Activated T-cell treated with anti-CD3 and anti-CD28 coated beads, Interleukin-2, amount 50 U/mL, for 72 hours (primary cell): ENCODE results near the gene OSBP2. TPM values are rescaled to one million over a fixed set of nuclear protein-coding genes. Genes with fewer than 3 reads are reported as not detected.

Source experiments
- ATAC-seq, 2 donors: fragments of 150-1000 bp; cut with Tn5 transposase; replicated peaks in 1 of 2; 2 replicates each; pipeline ENCODE4 v1.10.0; 2021; ENCODE audit warnings: moderate library complexity in 2 of 2, mild to moderate bottlenecking in 1 of 2
- DNase-seq, 2 donors: peaks; one replicate each; pipeline ENCODE4 v3.0.0; 2021 to 2022; ENCODE audit warnings: mixed read lengths in 1 of 2
- H3K27ac Mint-ChIP-seq: one replicate; pipeline ENCODE4 v1.8.0; 2022; ENCODE audit warnings: mild to moderate bottlenecking, moderate library complexity, mixed read lengths
- H3K27me3 Mint-ChIP-seq: one replicate; pipeline ENCODE4 v1.8.0; 2022; ENCODE audit warnings: low read depth, mixed read lengths
- H3K36me3 Mint-ChIP-seq, 2 donors: one replicate each; pipeline ENCODE4 v1.8.0; 2022; ENCODE audit warnings: mixed read lengths in 2 of 2, mild to moderate bottlenecking in 1 of 2; ENCODE audit not compliant: insufficient read depth in 2 of 2
- H3K4me1 Mint-ChIP-seq: one replicate; pipeline ENCODE4 v1.8.0; 2022; ENCODE audit warnings: low read depth, mixed read lengths
- H3K4me3 Mint-ChIP-seq, 2 donors: one replicate each; pipeline ENCODE4 v1.8.0; 2022; ENCODE audit warnings: mild to moderate bottlenecking in 2 of 2, mixed read lengths in 2 of 2, moderate library complexity in 2 of 2
- H3K9me3 Mint-ChIP-seq, 2 donors: one replicate each; pipeline ENCODE4 v1.8.0; 2022; ENCODE audit warnings: mixed read lengths in 2 of 2
- total RNA-seq, 2 donors: library from RNA; stranded (reverse); gene quantifications; one replicate each; pipeline ENCODE4 v1.2.3, GENCODE V29; 2022

Gene OSBP2
- total RNA-seq, 2 donors from 2014 or later, result 7.2 to 11.9 TPM

GRCh38 chr22:30905696-30906341, 211.1 kb downstream of the OSBP2 start:
- no peak overlapping the region for H3K27ac Mint-ChIP-seq
- ATAC-seq (no peak), DNase-seq (no peak)
- H3K4me3 Mint-ChIP-seq, result no peak overlapping the region
- H3K27me3 Mint-ChIP-seq, result no peaks in the 10 kb centered on the region
- peaks cover 3 to 5% of the 10 kb centered on the region in 2 donors for H3K36me3 Mint-ChIP-seq
- H3K4me1 Mint-ChIP-seq, result peaks cover 8% of the 10 kb centered on the region
- H3K9me3 Mint-ChIP-seq, result no peaks in the 10 kb centered on the region

GRCh38 chr22:30906411-30906810, 211.7 kb downstream of the OSBP2 start:
- Mint-ChIP-seq H3K9me3 (no peaks in the 10 kb centered on the region), H3K27me3 (no peaks in the 10 kb centered on the region), H3K36me3 (peaks cover 3 to 5% of the 10 kb centered on the region in 2 donors), H3K27ac (no peak overlapping the region), H3K4me3 (no peak overlapping the region), H3K4me1 (peaks cover 8% of the 10 kb centered on the region)
- no peak for ATAC-seq
- DNase-seq, result no peak

- no peak for ATAC-seq
- no peak overlapping the region for H3K4me3 Mint-ChIP-seq
- no peak for DNase-seq
- no peaks in the 10 kb centered on the region for H3K9me3 Mint-ChIP-seq
- peaks cover 8% of the 10 kb centered on the region for H3K4me1 Mint-ChIP-seq
- no peaks in the 10 kb centered on the region for H3K27me3 Mint-ChIP-seq
- no peak overlapping the region for H3K27ac Mint-ChIP-seq
- H3K36me3 Mint-ChIP-seq, result peaks cover 3 to 5% of the 10 kb centered on the region in 2 donors
Measured at GRCh38 chr22:30906946-30907345, 212.3 kb downstream of the OSBP2 start.

GRCh38 chr22:30908051-30908461, 213.4 kb downstream of the OSBP2 start:
- DNase-seq, result no peak
- Mint-ChIP-seq H3K9me3 (no peaks in the 10 kb centered on the region), H3K27me3 (no peaks in the 10 kb centered on the region), H3K4me3 (no peak overlapping the region), H3K4me1 (peaks cover 2% of the 10 kb centered on the region), H3K27ac (no peak overlapping the region), H3K36me3 (peaks cover 0 to 4% of the 10 kb centered on the region in 2 donors)
- no peak for ATAC-seq

GRCh38 chr22:30909306-30909705, 214.6 kb downstream of the OSBP2 start:
- DNase-seq (no peak), ATAC-seq (no peak)
- Mint-ChIP-seq H3K4me3 (no peak overlapping the region), H3K36me3 (peaks cover 0 to under 1% of the 10 kb centered on the region in 2 donors), H3K4me1 (no peaks in the 10 kb centered on the region), H3K27me3 (no peaks in the 10 kb centered on the region), H3K27ac (no peak overlapping the region), H3K9me3 (no peaks in the 10 kb centered on the region)

GRCh38 chr22:30910358-30910757, 215.7 kb downstream of the OSBP2 start:
- H3K36me3 Mint-ChIP-seq, result no peaks in the 10 kb centered on the region
- no peak overlapping the region for H3K4me3 Mint-ChIP-seq
- DNase-seq, result no peak
- no peak overlapping the region for H3K27ac Mint-ChIP-seq
- H3K4me1 Mint-ChIP-seq, result no peaks in the 10 kb centered on the region
- ATAC-seq, result no peak
- H3K27me3 Mint-ChIP-seq, result no peaks in the 10 kb centered on the region
- H3K9me3 Mint-ChIP-seq, result no peaks in the 10 kb centered on the region

GRCh38 chr22:30918761-30919160, 224.1 kb downstream of the OSBP2 start:
- Mint-ChIP-seq H3K27me3 (no peaks in the 10 kb centered on the region), H3K36me3 (peaks cover 0 to 13% of the 10 kb centered on the region in 2 donors), H3K27ac (no peak overlapping the region), H3K4me3 (no peak overlapping the region), H3K9me3 (peaks cover 0 to 2% of the 10 kb centered on the region in 2 donors), H3K4me1 (peaks cover 24% of the 10 kb centered on the region)
- no peak for DNase-seq
- ATAC-seq, result no peak

GRCh38 chr22:30919973-30920372, 225.3 kb downstream of the OSBP2 start:
- H3K4me3 Mint-ChIP-seq, result peak overlapping the region; percentile 31 to 76

GRCh38 chr22:30920407-30920806, 225.7 kb downstream of the OSBP2 start:
- ATAC-seq, result peak; percentile 69 to 73
- Mint-ChIP-seq H3K27me3 (no peaks in the 10 kb centered on the region), H3K27ac (no peak overlapping the region), H3K4me3 (peak overlapping the region; percentile 76 to 80), H3K36me3 (peaks cover 0 to 15% of the 10 kb centered on the region in 2 donors), H3K9me3 (peaks cover 0 to 2% of the 10 kb centered on the region in 2 donors), H3K4me1 (peaks cover 24% of the 10 kb centered on the region)
- DNase-seq, result peak; percentile 85 to 87

More at GRCh38 chr22:30919973-30920372, 225.3 kb downstream of the OSBP2 start:
- ATAC-seq (no peak), DNase-seq (no peak)
- no peaks in the 10 kb centered on the region for H3K27me3 Mint-ChIP-seq
- peaks cover 0 to 15% of the 10 kb centered on the region in 2 donors for H3K36me3 Mint-ChIP-seq
- H3K27ac Mint-ChIP-seq, result no peak overlapping the region
- H3K9me3 Mint-ChIP-seq, result peaks cover 0 to 2% of the 10 kb centered on the region in 2 donors
- peaks cover 24% of the 10 kb centered on the region for H3K4me1 Mint-ChIP-seq

GRCh38 chr22:30921108-30921507, 226.4 kb downstream of the OSBP2 start:
- ATAC-seq, result no peak
- no peaks in the 10 kb centered on the region for H3K27me3 Mint-ChIP-seq
- H3K27ac Mint-ChIP-seq, result peak overlapping the region; percentile 94
- peaks cover 0 to 2% of the 10 kb centered on the region in 2 donors for H3K9me3 Mint-ChIP-seq
- H3K4me3 Mint-ChIP-seq, result peak overlapping the region; percentile 81 to 85
- peaks cover 24% of the 10 kb centered on the region for H3K4me1 Mint-ChIP-seq
- peaks cover 0 to 9% of the 10 kb centered on the region in 2 donors for H3K36me3 Mint-ChIP-seq
- DNase-seq, result no peak

- peaks cover 24% of the 10 kb centered on the region for H3K4me1 Mint-ChIP-seq
- H3K27ac Mint-ChIP-seq, result peak overlapping the region; percentile 94
- H3K4me3 Mint-ChIP-seq, result peak overlapping the region; percentile 81 to 85
- peak; percentile 79 to 82 for DNase-seq
- H3K9me3 Mint-ChIP-seq, result no peaks in the 10 kb centered on the region
- ATAC-seq, result peak; percentile 71 to 78
- H3K36me3 Mint-ChIP-seq, result peaks cover 0 to 6% of the 10 kb centered on the region in 2 donors
- H3K27me3 Mint-ChIP-seq, result no peaks in the 10 kb centered on the region
Measured at GRCh38 chr22:30922151-30922611, 227.5 kb downstream of the OSBP2 start.

- no peaks in the 10 kb centered on the region for H3K9me3 Mint-ChIP-seq
- H3K36me3 Mint-ChIP-seq, result peaks cover 0 to 6% of the 10 kb centered on the region in 2 donors
- H3K27ac Mint-ChIP-seq, result no peak overlapping the region
- H3K4me1 Mint-ChIP-seq, result peaks cover 24% of the 10 kb centered on the region
- ATAC-seq (no peak), DNase-seq (no peak)
- H3K27me3 Mint-ChIP-seq, result no peaks in the 10 kb centered on the region
- no peak overlapping the region for H3K4me3 Mint-ChIP-seq
Measured at GRCh38 chr22:30923168-30923900, 228.7 kb downstream of the OSBP2 start.

GRCh38 chr22:30925667-30926066, 231.0 kb downstream of the OSBP2 start:
- Mint-ChIP-seq H3K9me3 (no peaks in the 10 kb centered on the region), H3K27ac (no peak overlapping the region), H3K4me1 (peaks cover 17% of the 10 kb centered on the region), H3K4me3 (no peak overlapping the region), H3K27me3 (no peaks in the 10 kb centered on the region), H3K36me3 (peaks cover 0 to 6% of the 10 kb centered on the region in 2 donors)
- DNase-seq (no peak), ATAC-seq (no peak)
